Measurements from ENCODE around the gene TRAK2. TPM values are rescaled to one million over a fixed set of nuclear protein-coding genes. Genes with fewer than 3 reads are reported as not detected.

Gene TRAK2
- total and polyA plus RNA-seq, 8 donors, result 8.9 to 33.6 (median 18.4) TPM

- DNase-seq, result no peak
- 86 to 92% methylated on average over 4 of the region's 4 CpGs for WGBS, 2 donors
- no peak overlapping the region for H3K4me3 ChIP-seq
- intact Hi-C loops (cut with DNase I), result no loop called here
- H3K27ac ChIP-seq, result no peak overlapping the region
- no peak for TF ChIP-seq CTCF (IDR thresholded peaks at IDR 0.05)
- no peaks in the 10 kb centered on the region for H3K27me3 ChIP-seq
- no peaks in the 10 kb centered on the region for H3K36me3 ChIP-seq
- no peaks in the 10 kb centered on the region for H3K9me3 ChIP-seq
- no peak for ATAC-seq
- no peak for FAIRE-seq
- no peaks in the 10 kb centered on the region for H3K4me1 ChIP-seq
Observed at GRCh38 chr2:201347138-201347537, 104.1 kb downstream of the TRAK2 start.

GRCh38 chr2:201345625-201346213 is 105.5 kb downstream of the TRAK2 start:
- no peak for FAIRE-seq
- TF ChIP-seq CTCF (IDR thresholded peaks at IDR 0.05), result no peak
- H3K9me3 ChIP-seq, result no peaks in the 10 kb centered on the region
- H3K4me3 ChIP-seq, result no peak overlapping the region
- no peaks in the 10 kb centered on the region for H3K36me3 ChIP-seq
- no peak for ATAC-seq
- WGBS, 2 donors, result 92 to 93% methylated on average over 7 of the region's 7 CpGs
- H3K27me3 ChIP-seq, result no peaks in the 10 kb centered on the region
- no peaks in the 10 kb centered on the region for H3K4me1 ChIP-seq
- intact Hi-C loops (cut with DNase I), result no loop called here
- H3K27ac ChIP-seq, result no peak overlapping the region
- no peak for DNase-seq

- Histone ChIP-seq H3K27me3 (no peaks in the 10 kb centered on the region), H3K36me3 (no peaks in the 10 kb centered on the region), H3K27ac (no peak overlapping the region), H3K4me1 (no peaks in the 10 kb centered on the region), H3K4me3 (no peak overlapping the region), H3K9me3 (no peaks in the 10 kb centered on the region)
- ATAC-seq (no peak), DNase-seq (no peak), FAIRE-seq (no peak)
- no peak for TF ChIP-seq CTCF (IDR thresholded peaks at IDR 0.05)
- intact Hi-C loops (cut with DNase I), result no loop called here
- WGBS, 2 donors, result 64 to 65% methylated on average over 1 of the region's 1 CpG
Observed at GRCh38 chr2:201344663-201345366, 106.4 kb downstream of the TRAK2 start.

GRCh38 chr2:201343559-201343958 is 107.7 kb downstream of the TRAK2 start:
- Histone ChIP-seq H3K4me3 (no peak overlapping the region), H3K27me3 (no peaks in the 10 kb centered on the region), H3K27ac (no peak overlapping the region), H3K36me3 (no peaks in the 10 kb centered on the region), H3K4me1 (no peaks in the 10 kb centered on the region), H3K9me3 (no peaks in the 10 kb centered on the region)
- 94 to 96% methylated on average over 2 of the region's 2 CpGs for WGBS, 2 donors
- DNase-seq, result no peak
- no peak for TF ChIP-seq CTCF (IDR thresholded peaks at IDR 0.05)
- ATAC-seq, result no peak
- intact Hi-C loops (cut with DNase I), result no loop called here
- FAIRE-seq, result no peak

GRCh38 chr2:201342923-201343322 is 108.3 kb downstream of the TRAK2 start:
- no peak for FAIRE-seq
- H3K4me1 ChIP-seq, result no peaks in the 10 kb centered on the region
- no peak overlapping the region for H3K4me3 ChIP-seq
- DNase-seq, result no peak
- 70 to 72% methylated on average over 2 of the region's 2 CpGs for WGBS, 2 donors
- no peak for TF ChIP-seq CTCF (IDR thresholded peaks at IDR 0.05)
- intact Hi-C loops (cut with DNase I), result no loop called here
- no peaks in the 10 kb centered on the region for H3K27me3 ChIP-seq
- H3K9me3 ChIP-seq, result no peaks in the 10 kb centered on the region
- no peaks in the 10 kb centered on the region for H3K36me3 ChIP-seq
- H3K27ac ChIP-seq, result no peak overlapping the region
- no peak for ATAC-seq
